C4-2B (cell line): ENCODE data around the gene CPSF4.
A peak's percentile ranks its signal among the peaks of the same experiment; 100 is the strongest.

ENCODE experiments used
- H3K27ac ChIP-seq: fragments of 450-650 bp; 2 replicates; pipeline ENCODE4 v1.5.1; 2017
- CTCF ChIP-seq: fragments of 450-650 bp; conservative IDR thresholded peaks from 2 replicates; pipeline ENCODE4 v1.5.1; 2017; ENCODE audit warnings: mild to moderate bottlenecking
- ZFX ChIP-seq: fragments of 450-650 bp; IDR thresholded peaks from 2 replicates; pipeline ENCODE4 v1.6.1; 2017

Gene CPSF4

GRCh38 chr7:99402854-99403253, 35.9 kb upstream of the CPSF4 start:
- no peak for TF ChIP-seq CTCF
- no peak for TF ChIP-seq ZFX

GRCh38 chr7:99403764-99404163, 35.0 kb upstream of the CPSF4 start:
- TF ChIP-seq ZFX (no peak), CTCF (no peak)
- no peak overlapping the region for H3K27ac ChIP-seq

More at GRCh38 chr7:99402854-99403253, 35.9 kb upstream of the CPSF4 start:
- H3K27ac ChIP-seq, result no peak overlapping the region

- TF ChIP-seq ZFX, result no peak
- TF ChIP-seq CTCF, result no peak
- H3K27ac ChIP-seq, result no peak overlapping the region
These were observed 34.3 kb upstream of the CPSF4 start for GRCh38 chr7:99404235-99404976.

GRCh38 chr7:99404977-99405320, 33.8 kb upstream of the CPSF4 start:
- no peak overlapping the region for H3K27ac ChIP-seq
- TF ChIP-seq ZFX (no peak), CTCF (no peak)

GRCh38 chr7:99406557-99406956, 32.2 kb upstream of the CPSF4 start:
- no peak for TF ChIP-seq CTCF
- no peak for TF ChIP-seq ZFX
- H3K27ac ChIP-seq, result no peak overlapping the region

- no peak for TF ChIP-seq CTCF
- H3K27ac ChIP-seq, result peak overlapping the region; percentile 98
These were observed 30.8 kb upstream of the CPSF4 start for GRCh38 chr7:99407872-99408378.

GRCh38 chr7:99408379-99409191, 30.2 kb upstream of the CPSF4 start, which contains the start of the genes BUD31 and PDAP1:
TSS of gene BUD31 (plus strand) at chr7:99408969. CDS start at chr7:99411093, 2,124 bp downstream.
TSS of gene PDAP1 (minus strand) at chr7:99408597. CDS start at chr7:99408548, 49 bp downstream.
- peak within 1 kb of the TSS; percentile 98 for H3K27ac ChIP-seq
- TF ChIP-seq CTCF (no peak), ZFX (peak; percentile 90; the same call in 1 of the 2 replicates)
